Panc1 (cell line): ENCODE measurements around the gene ZCCHC10. TPM values are rescaled to one million over a fixed set of nuclear protein-coding genes. Genes with fewer than 3 reads are reported as not detected.
"Not testable (repeated sequence)": the region's sequence is repeated elsewhere in the genome, so short reads cannot be mapped to it uniquely, and the experiment has no call there.

ENCODE experiments used
- ATAC-seq: fragments of 200-7000 bp; cut with Tn5 transposase; 2 replicates; pipeline ENCODE4 v1.9.1; 2020; ENCODE audit warnings: mild to moderate bottlenecking, moderate library complexity
- BruUV-seq: library from RNA; stranded (reverse); fragments of 400-500 nt; replicated peaks from 2 replicates; lab custom pipeline; 2021; lab: Mats Ljungman, UMichigan
- CTCF ChIA-PET: fragments of 300-600 bp; sonication (Branson Sonifier 250); formaldehyde crosslinking; loops from one replicate; lab custom pipeline; 2022; ENCODE audit warnings: antibody characterized with exemption; lab: Charles Lee
- POLR2A ChIA-PET: fragments of 300-600 bp; sonication (Branson Sonifier 250); formaldehyde crosslinking; loops from one replicate; lab custom pipeline; 2022; ENCODE audit warnings: antibody characterized with exemption; lab: Charles Lee
- DNase-seq: peaks from one replicate; pipeline ENCODE4 v3.0.0-alpha.2; 2010; ENCODE audit warnings: low read depth, low spot score
- H3K27ac ChIP-seq: 2 replicates; pipeline ENCODE4 v1.5.1; 2011; ENCODE audit warnings: mild to moderate bottlenecking, low read length, inconsistent platforms
- H3K27me3 ChIP-seq: fragments of 200-500 bp; sonication (Bioruptor generic); 2 replicates; pipeline ENCODE4 v1.6.0; 2014; ENCODE audit warnings: low read length, inconsistent platforms; ENCODE audit not compliant: control insufficient read depth, insufficient read depth
- H3K36me3 ChIP-seq: fragments of 200-500 bp; sonication (Bioruptor generic); 2 replicates; pipeline ENCODE4 v1.5.1; 2014; ENCODE audit warnings: inconsistent platforms, mild to moderate bottlenecking, low read length, moderate library complexity; ENCODE audit not compliant: control insufficient read depth, insufficient read depth
- H3K4me1 ChIP-seq: 2 replicates; pipeline ENCODE4 v1.5.1; 2011; ENCODE audit warnings: inconsistent platforms, mild to moderate bottlenecking, low read length, moderate library complexity; ENCODE audit not compliant: control insufficient read depth, insufficient read depth
- H3K4me3 ChIP-seq, 2 experiments: 2 replicates each; pipeline ENCODE4 v1.5.1; 2011 to 2012; ENCODE audit warnings: low read depth in 2 of 2, low read length in 2 of 2, mild to moderate bottlenecking in 2 of 2, inconsistent platforms in 1 of 2, moderate library complexity in 1 of 2
- H3K9me3 ChIP-seq: fragments of 200-500 bp; sonication (Bioruptor generic); 2 replicates; pipeline ENCODE4 v1.5.1; 2014; ENCODE audit warnings: low read depth, mild to moderate bottlenecking, inconsistent platforms, low read length, moderate library complexity; ENCODE audit not compliant: control insufficient read depth, insufficient read depth
- CTCF ChIP-seq: fragments of 450-650 bp; IDR thresholded peaks from 2 replicates; pipeline ENCODE4 v1.5.1; 2017; ENCODE audit warnings: mild to moderate bottlenecking
- POLR2AphosphoS5 ChIP-seq: IDR thresholded peaks from 2 replicates; pipeline ENCODE4 v1.6.1; 2012; ENCODE audit warnings: mild to moderate bottlenecking, low read depth, low read length, moderate library complexity
- REST ChIP-seq, 2 experiments: IDR thresholded peaks; 2 replicates each; pipeline ENCODE4 v1.6.1; 2011 to 2012; ENCODE audit warnings: low read depth in 2 of 2, control low read depth in 1 of 2, low read length in 1 of 2, mild to moderate bottlenecking in 1 of 2, moderate library complexity in 1 of 2; ENCODE audit not compliant: insufficient read depth in 1 of 2
- SIN3A ChIP-seq: IDR thresholded peaks from 2 replicates; pipeline ENCODE4 v1.6.1; 2012; ENCODE audit warnings: low read depth, mild to moderate bottlenecking, low read length, moderate library complexity, borderline replicate concordance; ENCODE audit not compliant: insufficient read depth
- TCF7L2 ChIP-seq: IDR thresholded peaks from 2 replicates; pipeline ENCODE4 v1.6.1; 2011; ENCODE audit warnings: mild to moderate bottlenecking, low read depth, low read length, inconsistent platforms
- in situ Hi-C: cut with HindIII; loops from 2 replicates; pipeline ENCODE4 v1.10.0; 2016; ENCODE audit warnings: low sequenced_read_pairs, low pct_unique_long_range_greater_than_20kb
- intact Hi-C: fragments of 100-400 bp; cut with micrococcal nuclease; formaldehyde crosslinking; loops from one replicate; pipeline ENCODE4 v1.10.0; 2022; ENCODE audit not compliant: unreplicated experiment
- total RNA-seq: library from RNA; stranded (reverse); gene quantifications from one replicate; pipeline ENCODE4 v1.2.1, GENCODE V29; 2021; ENCODE audit not compliant: unreplicated experiment

ZCCHC10 gene
- total RNA-seq, 1 experiment from 2014 or later = 30.8 TPM

- in situ Hi-C loops (no loop called here), intact Hi-C loops (no loop called here)
- Histone ChIP-seq H3K27ac (peak overlapping the region; percentile 88), H3K36me3 (no peaks in the 10 kb centered on the region), H3K27me3 (no peaks in the 10 kb centered on the region), H3K4me1 (peaks cover 6% of the 10 kb centered on the region), H3K9me3 (no peaks in the 10 kb centered on the region), H3K4me3 (peak overlapping the region; percentile 81 to 90)
- ATAC-seq (peak; percentile 37), DNase-seq (no peak)
- no peak for TF ChIP-seq POLR2AphosphoS5
- TF ChIP-seq SIN3A = no peak
- no peak for TF ChIP-seq TCF7L2
- TF ChIP-seq CTCF = no peak
- no peak for TF ChIP-seq REST (IDR thresholded peaks at IDR 0.05; ENCODE audit: insufficient read depth in 1 of 2, low read depth in 2 of 2, low read length in 1 of 2)
- POLR2A ChIA-PET = interaction anchor here (0.9 to 1.0 kb wide), 2 partner anchors 12 to 77 kb away, joined by 3 to 4 read pairs; no protein-coding TSS in a partner anchor
- BruUV-seq = no TSS peak
- CTCF ChIA-PET = interaction anchor here (0.5 kb wide), 1 partner anchor 14 kb away, joined by 5 read pairs; no protein-coding TSS in a partner anchor
These were observed 360 bp upstream of the ZCCHC10 start for GRCh38 chr5:133026664-133027153.

GRCh38 chr5:133019471-133019870, 6.9 kb downstream of the ZCCHC10 start:
- DNase-seq, BruUV-seq, H3K4me3 ChIP-seq, POLR2A ChIA-PET, in situ Hi-C loops, ATAC-seq, H3K4me1 ChIP-seq, intact Hi-C loops, H3K27ac ChIP-seq, H3K9me3 ChIP-seq, CTCF ChIA-PET, H3K27me3 ChIP-seq, H3K36me3 ChIP-seq: not testable (repeated sequence)

DNA sequence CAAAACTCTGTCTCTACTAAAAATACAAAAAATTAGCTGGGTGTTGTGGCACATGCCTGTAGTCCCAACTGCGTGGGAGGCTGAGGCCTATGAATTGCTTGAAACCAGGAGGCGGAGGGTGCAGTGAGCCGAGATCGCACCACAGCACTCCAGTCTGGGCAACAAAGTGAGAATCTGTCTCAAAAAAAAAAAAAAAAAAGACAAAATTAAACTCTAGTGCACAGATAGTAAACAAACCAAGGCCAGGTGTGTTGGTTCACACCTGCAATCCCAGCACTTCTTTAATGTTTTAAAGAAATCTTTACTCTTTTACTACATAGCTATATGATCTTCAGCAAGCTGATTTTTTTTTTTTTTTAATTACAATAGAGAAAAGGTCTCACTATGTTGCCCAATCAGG, 8.4 kb downstream of the ZCCHC10 start:
- Histone ChIP-seq H3K27me3 (no peaks in the 10 kb centered on the region), H3K4me1 (no peaks in the 10 kb centered on the region), H3K27ac (no peak overlapping the region), H3K9me3 (no peaks in the 10 kb centered on the region), H3K36me3 (no peaks in the 10 kb centered on the region), H3K4me3 (no peak overlapping the region)
- DNase-seq = no peak
- in situ Hi-C loops (no loop called here), intact Hi-C loops (no loop called here)
- no peak for ATAC-seq
- ChIA-PET CTCF (interaction anchor here (0.7 kb wide), 1 partner anchor 28 kb away, joined by 8 read pairs; no protein-coding TSS in a partner anchor), POLR2A (no interaction called here)
- no peak for TF ChIP-seq CTCF
- TF ChIP-seq REST (IDR thresholded peaks at IDR 0.05; ENCODE audit: insufficient read depth in 1 of 2, low read depth in 2 of 2, low read length in 1 of 2) = no peak
- no peak for TF ChIP-seq SIN3A
- no peak for TF ChIP-seq POLR2AphosphoS5
- BruUV-seq = no TSS peak
